Measurements from ENCODE around the gene HPSE2. TPM values are rescaled to one million over a fixed set of nuclear protein-coding genes. Genes with fewer than 3 reads are reported as not detected.

HPSE2 gene
- total and polyA plus RNA-seq, 2 of the 13 experiments (the other 11 are each of a cell fraction or from before 2014, with no cell fraction given) = 0.01 TPM; not detected in 1

- H3K4me1 ChIP-seq (ENCODE audit: insufficient read depth, low read length) = no peaks in the 10 kb centered on the region
- no peaks in the 10 kb centered on the region for H3K36me3 ChIP-seq (replicated peaks in 1 of 2; ENCODE audit: control insufficient read depth in 1 of 2, insufficient read depth in 2 of 2, low read length in 2 of 2)
- no peak overlapping the region for H2AFZ ChIP-seq (ENCODE audit: low read length)
- FAIRE-seq (no peak), ATAC-seq (no peak), DNase-seq (ENCODE audit: low spot score) (no peak)
- ChIA-PET POLR2A (no interaction called here), CTCF (ENCODE audit: low intra/inter-chr PET ratio, low total read pairs) (no interaction called here)
- no peak overlapping the region for H3K9ac ChIP-seq (ENCODE audit: insufficient read depth, low read depth, low read length)
- no peak overlapping the region for H3K4me3 ChIP-seq (replicated peaks in 1 of 3; ENCODE audit: insufficient read depth in 1 of 3, low read depth in 2 of 3, low read length in 3 of 3)
- no TSS peak for BruUV-seq (replicated peaks)
- no peak overlapping the region for H3K4me2 ChIP-seq (ENCODE audit: low read depth, low read length)
- in situ Hi-C loops (cut with HindIII; ENCODE audit: extremely low pct_ligation_motif_present, low pct_unique_long_range_greater_than_20kb) (no loop called here), intact Hi-C loops (cut with micrococcal nuclease; ENCODE audit: unreplicated experiment) (no loop called here)
- no peaks in the 10 kb centered on the region for H3K79me2 ChIP-seq (ENCODE audit: insufficient read depth, low read length)
- H4K20me1 ChIP-seq (ENCODE audit: insufficient read depth, low read length) = no peaks in the 10 kb centered on the region
- H3K9me3 ChIP-seq (ENCODE audit: low read length) = no peaks in the 10 kb centered on the region
- no peaks in the 10 kb centered on the region for H3K27me3 ChIP-seq (ENCODE audit: control insufficient read depth in 1 of 2, insufficient read depth in 2 of 2, low read length in 2 of 2)
- no peak for TF ChIP-seq ZFYVE20 (CRISPR knock-in tag; IDR thresholded peaks at IDR 0.05; ENCODE audit: borderline replicate concordance, low read depth)
- peak; percentile 94 for TF ChIP-seq MNT (IDR thresholded peaks at IDR 0.05)
- H3K27ac ChIP-seq (ENCODE audit: extremely low read length, insufficient read depth, low read length) = no peak overlapping the region
- WGBS (ENCODE audit: low lambda C conversion rate) = 47% methylated on average over 5 of the region's 5 CpGs
These were observed 596.7 kb downstream of the HPSE2 start for GRCh38 chr10:98638920-98639319.

DNA sequence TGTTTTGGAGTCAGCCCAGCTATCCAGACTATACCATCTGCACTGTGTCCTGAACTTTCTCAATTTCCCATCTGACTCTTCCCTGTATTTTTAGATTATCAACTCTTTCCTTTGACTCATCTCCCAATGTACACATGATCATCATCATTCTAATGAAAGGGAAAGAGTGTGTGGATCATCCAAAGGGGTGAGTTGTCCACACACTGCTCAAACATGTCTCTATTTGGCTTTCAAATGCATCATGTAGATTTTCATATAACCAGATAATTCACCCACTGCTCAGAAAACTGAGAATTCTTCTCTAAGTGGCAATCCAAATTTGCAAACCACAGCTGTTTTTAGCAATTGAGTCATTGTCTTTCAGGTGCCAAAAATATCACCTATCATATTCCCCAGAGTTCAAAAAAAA is 598.7 kb downstream of the HPSE2 start:
- ATAC-seq (no peak), DNase-seq (ENCODE audit: low spot score) (no peak), FAIRE-seq (no peak)
- CTCF ChIA-PET (ENCODE audit: low intra/inter-chr PET ratio, low total read pairs) = no interaction called here
- TF ChIP-seq TCF7 (IDR thresholded peaks at IDR 0.05; ENCODE audit: low read depth) (no peak), MAFK (conservative IDR thresholded peaks at IDR 0.05 in 1 of 2, IDR thresholded peaks at IDR 0.05 in 1 of 2; ENCODE audit: low read length in 2 of 2) (0 out of 4 replicates have a peak, but pooled peaks of 1 of the 2 experiments have one; percentile 1), ZNF280D (CRISPR knock-in tag; IDR thresholded peaks at IDR 0.05) (no peak)
- H4K20me1 ChIP-seq (ENCODE audit: insufficient read depth, low read length) = no peaks in the 10 kb centered on the region
- H2AFZ ChIP-seq (ENCODE audit: low read length) = no peak overlapping the region
- H3K4me2 ChIP-seq (ENCODE audit: low read depth, low read length) = no peak overlapping the region
- no peaks in the 10 kb centered on the region for H3K27me3 ChIP-seq (ENCODE audit: control insufficient read depth in 1 of 2, insufficient read depth in 2 of 2, low read length in 2 of 2)
- H3K9ac ChIP-seq (ENCODE audit: insufficient read depth, low read depth, low read length) = no peak overlapping the region
- in situ Hi-C loops (cut with HindIII; ENCODE audit: extremely low pct_ligation_motif_present, low pct_unique_long_range_greater_than_20kb) = no loop called here
- no TSS peak for BruUV-seq (replicated peaks)
- H3K27ac ChIP-seq (ENCODE audit: extremely low read length, insufficient read depth, low read length) = no peak overlapping the region
- no peak overlapping the region for H3K4me3 ChIP-seq (replicated peaks in 1 of 3; ENCODE audit: insufficient read depth in 1 of 3, low read depth in 2 of 3, low read length in 3 of 3)
- no peaks in the 10 kb centered on the region for H3K79me2 ChIP-seq (ENCODE audit: insufficient read depth, low read length)
- H3K36me3 ChIP-seq (replicated peaks in 1 of 2; ENCODE audit: control insufficient read depth in 1 of 2, insufficient read depth in 2 of 2, low read length in 2 of 2) = no peaks in the 10 kb centered on the region
- no peaks in the 10 kb centered on the region for H3K4me1 ChIP-seq (ENCODE audit: insufficient read depth, low read length)
- POLR2A ChIA-PET = no interaction called here
- H3K9me3 ChIP-seq (ENCODE audit: low read length) = no peaks in the 10 kb centered on the region
- intact Hi-C loops (cut with micrococcal nuclease; ENCODE audit: unreplicated experiment) = no loop called here
